ENCODE data around the gene SH3RF1. TPM values are rescaled to one million over a fixed set of nuclear protein-coding genes. Genes with fewer than 3 reads are reported as not detected.
"Not testable (repeated sequence)": the region's sequence is repeated elsewhere in the genome, so short reads cannot be mapped to it uniquely, and the experiment has no call there.

The SH3RF1 gene
- 10 to 100 TPM in 11 of 12 donors, not detected in 1; 14.2 to 22.3 (median 16.5) TPM for polyA plus RNA-seq (ENCODE audit: insufficient read length in 12 of 12)
- long read RNA-seq, donor 1, full-length matches to known transcripts, result 1 of 1 reads
- long read RNA-seq, donor 1, partial matches to known transcripts, result 0 of 1 reads
- long read RNA-seq, donor 1, other reads (novel, unspliced or antisense), result 0 of 1 reads
- long read RNA-seq, donor 2, result 0 reads
- long read RNA-seq, donor 3, result 0 reads
- long read RNA-seq, donor 4, result 0 reads
- long read RNA-seq, donor 5, full-length matches to known transcripts, result 5 of 11 reads
- long read RNA-seq, donor 5, partial matches to known transcripts, result 6 of 11 reads
- long read RNA-seq, donor 5, other reads (novel, unspliced or antisense), result 0 of 11 reads
- long read RNA-seq, donor 6, result 0 reads
- long read RNA-seq, donor 7, partial matches to known transcripts, result 10 of 10 reads
- long read RNA-seq, donor 7, other reads (novel, unspliced or antisense), result 0 of 10 reads
- long read RNA-seq, donor 8, full-length matches to known transcripts, result 9 of 37 reads
- long read RNA-seq, donor 8, partial matches to known transcripts, result 28 of 37 reads
- long read RNA-seq, donor 8, other reads (novel, unspliced or antisense), result 0 of 37 reads
- long read RNA-seq, donor 9, full-length matches to known transcripts, result 2 of 2 reads
- long read RNA-seq, donor 9, partial matches to known transcripts, result 0 of 2 reads
- long read RNA-seq, donor 9, other reads (novel, unspliced or antisense), result 0 of 2 reads
- long read RNA-seq, donor 10, full-length matches to known transcripts, result 2 of 24 reads
- long read RNA-seq, donor 10, partial matches to known transcripts, result 22 of 24 reads
- long read RNA-seq, donor 10, other reads (novel, unspliced or antisense), result 0 of 24 reads
- long read RNA-seq, donor 11, full-length matches to known transcripts, result 2 of 2 reads
- long read RNA-seq, donor 11, partial matches to known transcripts, result 0 of 2 reads
- long read RNA-seq, donor 11, other reads (novel, unspliced or antisense), result 0 of 2 reads

DNA sequence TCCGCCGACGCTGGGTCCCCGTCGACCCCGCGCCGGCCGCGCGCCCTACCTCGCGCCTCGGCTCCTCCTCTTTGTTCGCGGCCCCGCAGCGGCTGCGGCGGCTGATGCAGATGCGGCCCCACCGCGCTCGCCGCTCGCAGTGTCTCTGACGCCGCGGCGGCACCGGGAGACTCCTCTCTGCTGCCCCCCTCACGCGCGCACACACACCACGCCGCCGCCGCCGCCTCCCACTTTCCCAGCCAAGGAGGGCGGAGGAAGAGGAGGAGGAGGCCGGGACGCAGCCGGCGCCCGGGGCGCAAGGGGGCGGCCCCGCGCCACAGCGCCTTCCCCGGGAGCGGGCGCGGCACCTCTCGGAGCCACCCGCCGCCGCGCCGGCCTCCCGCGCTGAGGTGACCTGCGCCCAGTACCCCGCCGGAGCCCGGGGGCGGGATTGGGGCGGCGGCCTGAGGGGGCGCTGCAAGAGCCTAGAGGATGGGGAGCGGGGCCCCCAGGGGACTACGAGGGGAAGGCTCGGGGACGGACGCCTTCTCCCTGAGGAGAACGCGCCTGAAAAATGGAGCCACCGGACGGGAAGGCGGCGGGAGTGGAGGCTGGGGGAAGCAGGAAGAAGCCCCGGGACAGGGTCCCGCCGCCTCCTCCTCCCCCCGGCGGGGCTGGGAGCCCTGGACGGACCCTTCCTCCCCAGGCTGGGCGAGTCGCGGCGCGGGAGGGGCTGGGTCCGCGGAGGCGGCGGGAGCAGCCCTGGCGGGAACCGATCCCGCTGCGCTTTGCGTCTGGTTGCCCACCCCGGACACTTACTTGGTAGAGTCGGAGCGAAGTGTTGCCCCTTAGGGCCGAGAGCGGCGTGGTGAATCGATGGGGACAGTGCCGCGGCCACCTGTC lies at the start of gene SH3RF1:
SH3RF1 (minus strand) TSS at position 147 of the 882 bp plus-strand sequence. CDS start 1,744 bp downstream, outside the sequence.
- DNase-seq, result peak; percentile 87

DNA sequence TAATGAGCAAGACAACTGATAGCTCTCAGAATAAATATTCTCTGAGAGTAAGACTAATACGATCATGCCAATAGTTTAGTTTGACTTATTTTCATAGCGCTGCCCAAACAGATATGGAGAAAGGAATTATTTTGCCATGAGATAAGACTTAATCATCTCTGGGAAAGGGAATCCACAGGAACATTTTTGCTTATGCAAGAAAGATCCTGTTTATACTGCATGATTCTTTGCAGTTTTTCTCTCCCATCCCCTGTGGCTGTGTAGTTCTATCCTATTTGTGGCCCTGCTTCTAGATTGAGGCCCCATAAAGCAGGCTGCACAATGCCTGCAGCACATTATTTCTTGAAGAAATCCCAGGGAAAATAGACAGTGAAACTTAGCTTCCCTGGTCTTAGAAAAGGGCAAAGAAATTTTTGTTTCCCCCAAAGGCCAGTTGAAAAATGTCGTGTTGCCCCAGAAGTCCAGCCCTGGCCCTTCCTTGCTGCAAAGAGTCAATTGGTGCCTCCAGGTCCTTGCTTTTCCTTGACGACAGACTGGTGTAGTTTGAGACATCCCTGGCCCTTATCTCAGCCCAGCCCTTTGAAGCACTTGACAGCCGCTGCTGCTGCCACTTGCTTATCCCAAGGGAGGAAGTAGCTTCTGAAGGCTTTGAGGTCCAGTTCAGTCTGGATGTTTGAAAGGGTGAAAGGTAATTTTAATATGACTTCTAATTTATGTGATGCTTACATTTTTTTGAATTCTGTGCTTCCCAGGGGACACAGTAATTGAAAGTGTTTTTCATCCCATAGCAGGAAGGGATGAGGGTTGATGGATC lies 45.0 kb upstream of the SH3RF1 start:
- DNase-seq, result no peak

DNA sequence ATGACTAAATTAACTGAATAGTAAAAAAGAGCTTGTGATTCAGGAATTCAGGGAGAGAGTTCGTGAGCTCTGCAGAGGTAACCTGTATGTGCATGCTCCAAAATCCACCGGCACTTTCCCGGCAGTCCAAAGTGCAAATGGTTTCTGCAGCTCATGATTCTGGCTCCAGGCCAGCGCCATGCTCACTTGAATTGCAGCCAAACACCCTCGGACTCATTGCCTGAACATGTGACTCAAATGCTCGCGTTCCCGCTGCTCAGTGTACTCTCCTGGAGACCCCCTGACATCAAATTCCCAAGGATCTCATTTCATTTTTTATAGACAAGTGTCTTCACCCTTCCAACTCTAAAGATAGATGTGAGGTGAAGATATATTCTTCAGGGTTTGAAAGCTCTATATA lies 44.1 kb upstream of the SH3RF1 start:
- DNase-seq, result peak; percentile 57

DNA sequence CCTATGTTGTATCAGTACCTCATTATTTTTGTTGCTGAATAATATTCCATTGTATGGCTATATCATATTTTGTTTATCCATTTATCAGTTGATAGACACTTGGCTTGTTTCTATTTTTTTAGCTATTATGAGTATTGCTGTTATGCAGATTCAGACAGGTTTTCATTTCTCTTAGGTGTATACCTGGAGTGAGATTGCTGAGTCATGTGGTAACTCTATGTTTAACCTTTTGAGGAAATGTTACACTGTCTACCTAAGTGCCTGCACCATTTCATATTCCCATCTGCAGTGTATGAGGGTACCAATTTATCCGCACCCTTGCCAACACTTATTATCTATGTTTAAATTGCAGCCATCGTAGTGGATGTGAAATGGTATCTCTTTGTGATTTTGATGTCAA lies 43.0 kb upstream of the SH3RF1 start:
- no peak for DNase-seq

DNA sequence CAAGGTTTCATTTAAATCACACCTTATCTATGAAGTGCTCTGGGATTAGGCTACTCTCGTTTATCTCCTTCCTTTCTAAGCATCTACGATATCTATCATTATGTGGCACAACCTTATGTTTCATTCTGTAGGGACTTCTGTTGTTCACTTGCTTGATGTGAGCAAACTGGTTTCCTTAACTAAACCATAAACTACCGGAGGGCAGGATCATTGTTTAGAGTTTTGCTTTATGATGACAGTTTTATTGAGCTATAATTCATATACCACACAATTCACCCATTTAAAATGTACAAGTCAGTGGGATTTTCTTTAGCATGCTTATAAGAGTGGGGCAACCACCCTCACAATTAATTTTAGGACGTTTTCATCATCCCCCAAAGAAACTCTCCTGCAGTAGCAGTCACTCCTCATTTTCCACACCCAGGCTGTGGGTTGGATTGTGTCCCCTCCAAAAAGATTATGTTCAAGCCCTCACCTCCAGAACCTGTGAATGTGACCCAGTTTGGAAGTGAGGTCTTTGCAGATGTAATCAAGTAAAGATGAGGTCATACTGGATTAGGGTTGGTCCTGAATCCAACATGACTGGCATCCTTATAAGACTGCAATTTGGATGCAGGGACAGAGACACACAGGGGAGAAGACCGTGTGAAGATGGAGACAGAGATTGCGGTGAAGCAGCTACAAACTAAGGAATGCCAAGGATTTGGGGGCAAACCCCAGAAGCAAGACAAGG lies 42.1 kb upstream of the SH3RF1 start:
- DNase-seq, result no peak

DNA sequence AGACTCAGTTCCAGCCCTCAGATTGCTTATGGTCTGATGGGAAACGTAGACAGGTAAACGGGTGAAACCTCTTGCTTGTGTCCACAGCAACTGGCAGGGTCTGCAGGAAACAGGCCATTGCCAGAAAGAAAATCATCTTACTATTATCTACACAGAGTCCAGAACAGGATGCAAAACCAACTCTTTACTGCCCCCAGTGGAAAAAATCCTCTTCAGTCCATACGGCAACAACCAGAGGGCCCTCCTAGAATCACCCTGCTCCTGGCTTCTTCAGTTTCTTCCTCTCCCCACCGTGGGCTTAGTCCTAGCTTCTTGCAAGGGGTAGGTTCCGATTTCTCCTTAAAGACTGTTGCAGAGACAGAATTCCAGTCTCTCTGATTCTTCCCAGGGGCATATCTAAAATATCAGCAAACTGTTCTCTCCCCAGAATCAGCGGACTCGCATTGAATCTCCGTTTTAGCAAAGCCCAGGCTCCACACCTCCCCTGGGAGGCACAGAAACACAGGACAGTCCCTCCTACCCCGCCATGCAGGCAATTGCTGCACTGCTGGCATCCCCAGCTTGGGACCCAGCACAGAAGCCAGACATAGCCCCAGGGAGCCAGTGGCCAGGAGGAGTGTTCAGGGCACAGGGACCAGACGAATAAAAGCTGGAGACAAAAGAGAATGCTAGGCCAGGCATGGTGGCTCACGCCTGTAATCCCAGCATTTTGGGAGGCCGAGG lies 41.0 kb upstream of the SH3RF1 start:
- peak; percentile 64 for DNase-seq

DNA sequence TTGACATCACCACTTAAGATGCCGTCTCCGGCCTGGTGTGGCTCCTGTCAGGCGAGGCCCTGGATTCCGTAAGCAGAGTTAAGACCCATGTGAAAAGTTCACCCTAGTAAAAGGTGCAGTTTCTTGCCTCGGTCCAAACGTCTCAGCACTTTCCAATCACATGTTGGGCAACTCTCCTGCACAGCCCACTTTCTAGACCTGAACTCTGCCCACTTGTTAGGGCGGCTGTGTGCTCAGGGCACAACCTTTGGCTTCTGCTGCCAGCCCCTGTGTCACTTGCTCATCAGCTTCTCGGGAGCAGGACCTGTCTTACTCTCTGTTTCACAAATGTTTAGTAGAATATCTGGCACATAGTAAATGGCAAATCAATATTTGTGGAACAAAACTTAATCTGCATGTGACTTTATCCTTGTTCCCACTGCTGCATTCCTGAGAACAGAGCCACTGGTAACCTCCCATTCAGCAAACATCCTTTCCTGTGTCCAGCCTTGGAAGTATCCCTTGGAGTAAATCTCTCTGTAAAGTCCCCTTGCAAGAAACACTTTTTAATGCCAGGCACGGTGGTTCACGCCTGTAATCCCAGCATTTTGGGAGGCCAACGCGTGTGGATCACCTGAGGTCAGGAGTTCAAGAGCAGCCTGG lies 38.7 kb upstream of the SH3RF1 start:
- no peak for DNase-seq

DNA sequence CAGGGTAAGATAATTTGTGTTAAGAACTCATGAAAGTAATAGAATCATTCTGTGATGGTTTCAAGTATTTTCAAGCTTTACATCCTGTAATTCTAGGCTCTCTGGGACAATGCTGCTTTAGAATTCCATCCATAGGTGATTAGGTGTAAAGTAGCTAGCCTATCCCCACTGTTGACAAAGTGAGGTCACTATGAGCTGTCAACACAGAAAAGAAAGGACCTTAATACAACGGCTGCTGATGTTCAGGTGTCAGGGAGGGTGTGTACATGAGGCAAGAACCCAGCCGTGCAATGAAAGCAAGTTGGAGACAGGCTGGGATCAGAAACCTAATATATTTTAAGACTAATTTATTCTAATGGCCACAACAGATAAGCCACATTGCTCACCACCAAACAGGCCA lies 36.8 kb upstream of the SH3RF1 start:
- DNase-seq, result no peak

DNA sequence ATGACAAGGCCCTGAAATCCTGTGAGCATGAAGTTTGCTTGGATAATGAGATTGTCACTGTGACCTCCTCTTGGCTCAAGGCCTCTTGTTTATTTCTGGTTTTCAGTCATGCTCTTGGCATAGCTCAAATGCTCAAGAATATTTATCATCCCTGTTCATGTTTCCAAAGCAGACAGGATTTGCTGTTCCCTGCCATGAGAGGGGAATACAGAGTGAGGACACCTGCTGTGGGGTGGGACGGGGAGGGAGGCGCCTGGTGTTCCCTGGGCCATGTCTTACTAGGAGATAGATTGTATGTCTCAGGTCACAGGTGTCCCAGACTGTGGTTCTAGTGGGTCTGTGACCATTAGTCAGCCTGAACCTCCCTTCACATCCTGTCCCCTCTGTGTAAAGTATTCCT lies 34.9 kb upstream of the SH3RF1 start:
- no peak for DNase-seq

DNA sequence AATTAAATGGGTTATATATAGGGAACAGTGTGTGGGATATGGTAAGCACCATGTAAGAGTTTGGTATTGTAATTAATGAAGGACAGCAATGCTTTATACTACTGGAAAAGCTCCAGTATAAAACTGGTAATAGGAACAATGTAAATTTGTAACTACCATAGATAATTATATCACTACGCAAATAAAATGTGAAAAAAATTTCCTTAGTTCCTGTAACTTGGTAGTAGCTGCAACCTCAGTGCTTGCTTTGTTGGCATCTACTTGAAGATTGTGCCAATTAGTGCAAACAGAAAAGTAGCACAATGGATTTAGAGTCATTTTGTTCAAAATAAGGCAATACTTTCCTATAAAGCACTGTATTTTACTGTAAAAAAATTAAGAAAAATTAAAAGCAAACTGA lies 34.4 kb upstream of the SH3RF1 start:
- DNase-seq, result no peak

DNA sequence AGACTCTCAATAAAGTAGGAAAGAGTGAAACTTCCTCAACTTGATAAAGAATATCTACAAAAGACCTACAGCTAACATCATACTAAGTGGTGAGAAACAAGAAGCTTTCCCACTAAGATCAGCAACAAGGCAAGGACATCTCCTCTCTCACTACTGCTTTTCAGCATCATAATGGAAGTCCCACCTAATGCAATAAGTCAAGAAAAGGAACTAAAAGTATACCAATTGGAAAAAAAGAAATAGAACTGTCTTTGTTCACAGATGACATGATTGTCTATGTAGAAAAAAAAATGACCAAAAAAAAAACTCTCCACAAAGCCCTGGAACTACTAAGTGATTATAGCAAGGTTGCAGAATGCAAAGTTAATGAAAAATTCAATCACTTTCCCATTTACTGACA lies 25.1 kb upstream of the SH3RF1 start:
- no peak for DNase-seq

DNA sequence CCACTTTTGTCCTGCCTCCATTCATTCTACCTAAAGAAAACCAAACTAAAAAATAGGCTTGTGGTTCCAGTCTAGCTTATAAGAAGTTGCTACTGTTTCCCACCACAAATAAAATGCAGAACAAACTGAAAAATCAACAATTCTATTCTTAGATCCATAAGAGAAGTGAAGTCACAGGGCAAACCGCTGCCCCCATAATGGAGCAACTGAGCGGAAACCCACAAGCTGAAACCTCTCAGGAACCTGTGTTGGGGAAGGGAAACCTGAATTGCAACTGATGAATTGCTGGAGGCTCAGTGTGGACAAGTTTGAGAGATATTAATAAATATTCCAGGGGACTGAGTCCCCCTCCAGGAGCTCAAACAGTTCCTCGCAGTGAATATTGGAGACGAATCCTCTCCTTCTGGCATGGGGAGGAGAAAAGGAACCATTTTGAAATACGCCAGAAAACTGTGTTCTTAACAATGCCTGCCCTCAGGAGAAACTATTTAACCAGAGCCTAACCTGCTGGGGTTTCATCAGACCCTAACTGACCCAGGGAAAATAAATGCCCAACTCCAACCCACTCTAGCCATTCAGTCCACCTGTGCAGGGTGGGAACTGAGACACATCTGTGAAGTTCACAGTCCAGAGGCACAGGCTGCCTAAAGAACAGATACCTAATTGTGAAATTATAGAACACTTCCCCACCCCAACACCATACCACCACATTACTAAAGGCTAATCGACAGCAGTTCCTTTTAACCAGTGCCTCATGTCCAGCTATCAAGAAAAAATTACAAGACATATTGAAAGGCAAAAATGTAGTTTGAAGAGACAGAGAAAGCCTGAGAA lies 22.8 kb upstream of the SH3RF1 start:
- no peak for DNase-seq

DNA sequence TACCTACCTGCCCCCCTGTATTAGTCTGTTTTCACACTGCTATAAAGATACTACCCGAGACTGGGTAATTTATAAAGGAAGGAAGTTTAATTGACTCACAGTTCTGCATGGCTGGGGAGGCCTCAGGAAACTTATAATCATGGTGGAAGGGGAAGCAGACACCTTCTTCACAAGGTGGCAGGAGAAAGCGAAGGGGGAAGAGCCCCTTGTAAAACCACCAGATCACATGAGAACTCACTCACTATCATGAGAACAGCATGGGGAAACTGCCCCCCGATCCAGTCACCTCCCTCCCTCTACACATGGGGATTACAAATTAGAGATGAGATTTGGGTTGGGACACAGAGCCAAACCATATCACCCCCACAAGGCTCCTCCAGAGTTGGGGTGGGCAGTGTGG lies 17.2 kb upstream of the SH3RF1 start:
- not testable (repeated sequence) for DNase-seq

DNA sequence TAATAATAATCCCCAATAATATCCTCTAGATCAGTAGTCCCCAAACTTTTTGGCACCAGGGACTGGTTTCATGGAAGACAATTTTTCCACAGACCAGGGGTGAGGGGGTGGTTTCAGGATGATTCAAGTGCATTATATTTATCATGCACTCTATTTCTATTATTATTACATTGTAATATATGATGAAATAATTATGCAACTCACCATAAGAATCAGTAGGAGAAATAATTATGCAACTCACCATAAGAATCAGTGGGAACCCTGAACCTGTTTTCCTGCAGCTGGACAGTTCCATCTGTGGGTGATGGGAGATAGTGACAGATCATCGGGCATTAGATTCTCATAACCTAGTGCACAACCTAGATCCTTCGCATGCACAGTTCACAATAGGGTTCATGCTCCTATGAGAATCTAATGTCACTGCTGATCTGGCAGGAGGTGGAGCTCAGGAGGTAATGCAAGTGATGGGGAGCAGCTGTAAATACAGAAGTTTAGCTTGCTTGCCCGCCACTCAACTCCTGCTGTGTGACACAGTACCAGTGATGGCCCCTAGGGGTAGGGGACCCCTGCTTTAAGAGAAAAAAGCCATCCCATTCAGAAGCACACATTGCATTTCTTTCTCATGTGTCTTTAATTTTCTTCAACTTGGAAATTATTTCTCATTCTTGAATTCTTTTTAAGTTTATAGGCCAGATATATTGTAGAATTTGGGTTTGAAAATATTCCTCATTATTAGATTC lies 16.0 kb upstream of the SH3RF1 start:
- DNase-seq, result no peak

DNA sequence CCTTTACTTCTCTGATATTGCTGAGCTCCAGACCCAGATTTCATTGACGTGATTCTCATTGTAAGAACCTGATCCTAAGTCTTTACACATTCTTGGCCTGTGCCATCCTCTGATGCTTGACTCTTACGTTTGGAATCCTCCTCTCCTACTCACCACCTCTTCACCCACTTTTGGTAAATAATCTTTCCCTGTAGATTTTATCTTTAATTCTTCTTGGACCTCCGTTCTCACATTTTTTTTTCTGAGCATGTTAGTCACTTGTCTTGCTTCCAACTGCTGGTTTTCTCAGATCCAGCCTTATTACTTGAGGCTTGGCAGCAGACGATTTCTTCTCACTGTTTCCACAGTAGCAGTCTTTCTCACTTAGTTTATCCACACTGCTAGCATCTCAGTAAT lies 12.4 kb upstream of the SH3RF1 start:
- no peak for DNase-seq

DNA sequence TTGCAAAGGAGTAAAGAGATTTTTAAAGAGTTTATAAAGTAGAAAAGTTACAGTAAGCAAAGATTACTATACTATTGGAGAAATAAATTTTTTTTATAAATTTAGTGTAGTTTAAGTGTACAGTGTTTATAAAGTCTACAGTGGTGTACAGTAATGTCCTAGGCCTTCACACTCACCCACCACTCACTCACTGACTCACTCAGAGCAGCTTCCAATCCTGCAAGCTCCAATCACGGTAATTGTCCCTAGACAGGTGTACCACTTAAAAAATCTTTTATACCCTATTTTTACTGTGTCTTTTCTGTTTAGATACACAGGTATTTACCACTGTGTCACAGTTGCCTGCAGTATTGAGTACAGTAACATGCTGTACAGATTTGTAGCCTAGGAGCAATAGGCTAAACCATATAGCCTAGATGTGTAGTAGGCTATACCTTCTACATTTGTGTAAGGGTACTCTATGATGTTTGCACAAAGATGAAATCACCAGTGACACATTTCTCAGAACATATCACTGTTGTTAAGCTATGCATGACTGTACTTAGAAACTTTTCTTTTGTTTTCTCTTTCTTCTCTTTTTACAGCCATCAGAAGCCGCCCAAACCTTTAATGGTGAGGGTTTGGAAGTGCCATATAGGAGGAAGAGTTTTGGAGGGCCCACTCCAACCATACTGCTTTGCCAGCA lies 11.8 kb upstream of the SH3RF1 start:
- DNase-seq, result no peak
